Coronary artery (tissue), 2 donors: ENCODE measurements around the gene IL1R1.
A peak's percentile ranks its signal among the peaks of the same experiment; 100 is the strongest.

ENCODE experiments used
- DNase-seq: peaks from one replicate; pipeline ENCODE4 v3.0.0-alpha.2; 2017; ENCODE audit warnings: low spot score
- H3K27ac ChIP-seq, 2 donors: fragments of 200-600 bp; sonication (generic); one replicate each; pipeline ENCODE4 v1.5.1; 2016 to 2019
- H3K4me3 ChIP-seq: fragments of 200-600 bp; sonication (generic); 2 replicates; pipeline ENCODE4 v1.5.1; 2016; ENCODE audit warnings: mild to moderate bottlenecking, moderate library complexity
- CTCF ChIP-seq: fragments of 200-600 bp; sonication (generic); IDR thresholded peaks from one replicate; pipeline ENCODE4 v1.5.1; 2019; ENCODE audit warnings: antibody characterized with exemption

Gene IL1R1

DNA sequence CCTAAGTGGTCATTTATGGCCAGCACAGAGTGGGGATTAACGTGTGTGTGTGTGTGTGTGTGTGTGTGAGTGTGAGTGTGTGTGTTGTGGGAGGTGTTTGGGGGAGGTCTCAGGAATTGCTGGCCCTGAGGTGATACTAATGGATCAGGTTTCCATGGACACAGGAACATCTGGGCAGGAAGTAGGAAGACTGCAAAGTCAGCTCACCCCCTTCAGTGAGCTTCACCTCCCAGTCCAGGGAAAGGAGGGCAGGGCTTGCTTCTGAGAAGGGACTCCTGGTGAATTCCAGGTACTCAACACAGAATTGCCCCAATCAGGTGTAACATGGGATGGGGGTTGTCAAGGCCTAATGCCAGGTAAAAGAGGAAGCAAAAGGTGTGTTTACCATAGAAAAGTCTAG is 30.3 kb upstream of the IL1R1 start:
- DNase-seq = no peak
- Histone ChIP-seq H3K27ac (no peak overlapping the region), H3K4me3 (no peak overlapping the region)
- no peak for TF ChIP-seq CTCF

GRCh38 chr2:102112692-102113665 is 29.6 kb upstream of the IL1R1 start:
- Histone ChIP-seq H3K4me3 (no peak overlapping the region), H3K27ac (no peak overlapping the region)
- DNase-seq = no peak
- TF ChIP-seq CTCF = no peak

- no peak for TF ChIP-seq CTCF
- Histone ChIP-seq H3K4me3 (no peak overlapping the region), H3K27ac (no peak overlapping the region)
- no peak for DNase-seq
Observed at GRCh38 chr2:102114290-102114721, 28.2 kb upstream of the IL1R1 start.

- DNase-seq = no peak
- TF ChIP-seq CTCF = no peak
- no peak overlapping the region for H3K27ac ChIP-seq
- H3K4me3 ChIP-seq = no peak overlapping the region
Observed at GRCh38 chr2:102114851-102115497, 27.6 kb upstream of the IL1R1 start.

DNA sequence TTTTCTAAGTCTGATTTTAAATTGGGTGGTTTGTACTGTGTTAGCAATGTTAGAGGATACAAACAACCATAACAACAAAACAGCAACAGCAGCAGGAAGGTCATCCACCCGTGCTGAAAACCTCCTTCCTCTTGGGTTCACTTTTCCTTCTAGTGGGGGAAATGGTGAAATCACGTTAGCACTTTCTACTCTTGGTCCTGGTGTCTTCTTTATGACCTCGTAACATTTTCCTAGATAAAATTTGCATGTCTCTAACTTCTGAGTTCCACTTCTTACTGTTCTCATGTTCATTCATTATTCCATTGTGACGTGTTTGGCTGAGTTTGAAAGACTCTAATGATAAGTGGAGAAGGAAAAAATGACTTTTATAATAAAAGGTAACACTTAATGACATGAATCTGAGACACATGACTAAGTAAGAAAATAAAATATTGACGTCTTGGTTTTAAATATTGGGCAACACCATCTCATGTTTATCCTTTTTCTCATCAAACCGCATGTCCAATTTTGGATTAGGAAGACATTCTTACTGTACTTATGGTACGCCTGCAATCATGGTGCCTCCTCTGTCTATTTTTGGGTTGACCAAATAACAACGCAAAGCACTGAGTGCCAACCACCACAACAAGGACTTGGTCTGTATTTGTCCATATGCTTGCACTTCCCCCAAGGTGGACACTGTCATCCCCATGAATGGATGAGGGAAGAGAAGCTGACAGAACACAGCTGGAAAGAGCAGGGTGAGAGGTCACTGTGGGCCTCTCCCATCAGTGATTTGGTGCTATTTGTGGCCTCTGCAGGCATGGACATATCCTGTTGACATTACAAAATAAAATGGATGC is 25.7 kb upstream of the IL1R1 start:
- H3K4me3 ChIP-seq = no peak overlapping the region
- H3K27ac ChIP-seq = peak overlapping the region in 1 of 2 donors; percentile 7
- TF ChIP-seq CTCF = no peak
- no peak for DNase-seq

GRCh38 chr2:102117472-102117858 is 25.1 kb upstream of the IL1R1 start:
- DNase-seq = no peak
- Histone ChIP-seq H3K4me3 (no peak overlapping the region), H3K27ac (peak overlapping the region in 1 of 2 donors; percentile 7)
- no peak for TF ChIP-seq CTCF
